GM12878 (cell line): ENCODE data around the gene CLECL1. TPM values are rescaled to one million over a fixed set of nuclear protein-coding genes. Genes with fewer than 3 reads are reported as not detected.

Experiments
- ATAC-seq: fragments of 200-7000 bp; cut with Tn5 transposase; 3 replicates; pipeline ENCODE4 v1.9.1; 2020; ENCODE audit warnings: mild to moderate bottlenecking, moderate library complexity
- BruUV-seq: library from RNA; stranded (reverse); fragments of 400-500 nt; replicated peaks from 2 replicates; lab custom pipeline; 2021; lab: Mats Ljungman, UMichigan
- CTCF ChIA-PET: fragments of 300-600 bp; sonication (Branson Sonifier 250); formaldehyde crosslinking; extraction: SDS; loops from one replicate; lab custom pipeline; 2021; ENCODE audit warnings: inconsistent platforms; lab: Yijun Ruan, JAX
- POLR2A ChIA-PET: fragments of 350-600 bp; formaldehyde crosslinking; extraction: SDS; loops from one replicate; lab custom pipeline; 2021; ENCODE audit warnings: inconsistent platforms; lab: Charles Lee
- RAD21 ChIA-PET: fragments of 300-600 bp; sonication (Branson Sonifier 250); formaldehyde crosslinking; loops from one replicate; lab custom pipeline; 2023; ENCODE audit warnings: antibody characterized with exemption; ENCODE audit not compliant: unreplicated experiment; lab: Charles Lee
- SMC1A ChIA-PET: fragments of 300-600 bp; sonication (Branson Sonifier 250); formaldehyde crosslinking; loops from one replicate; lab custom pipeline; 2023; ENCODE audit not compliant: unreplicated experiment, uncharacterized antibody; lab: Charles Lee
- DNase-seq: peaks from one replicate; pipeline ENCODE4 v3.0.0-alpha.2; 2011; ENCODE audit warnings: low read depth, low spot score
- FAIRE-seq: peaks from 3 replicates; lab custom pipeline; 2011; peaks lifted over from hg19 to GRCh38; lab: Jason Lieb, UNC
- H2AFZ ChIP-seq: 2 replicates; pipeline ENCODE4 v1.6.0; 2011; ENCODE audit warnings: low read depth, low read length, control low read depth; ENCODE audit not compliant: control insufficient read depth
- H3K27ac ChIP-seq: 2 replicates; pipeline ENCODE4 v1.5.1; 2011; ENCODE audit warnings: control low read depth; ENCODE audit not compliant: control insufficient read depth, insufficient read depth
- H3K27me3 ChIP-seq, 2 experiments: replicated peaks in 1 of 2; 2 replicates each; pipeline versions ENCODE4 v1.6.0 to v1.6.1; 2011; ENCODE audit warnings: low read length in 1 of 2; ENCODE audit not compliant: control insufficient read depth in 2 of 2, insufficient read depth in 2 of 2
- H3K36me3 ChIP-seq, 2 experiments: 2 replicates each; pipeline ENCODE4 v1.5.1; 2011; ENCODE audit warnings: low read length in 1 of 2; ENCODE audit not compliant: control insufficient read depth in 2 of 2, insufficient read depth in 2 of 2
- H3K4me1 ChIP-seq: 2 replicates; pipeline ENCODE4 v1.6.1; 2011; ENCODE audit warnings: mild to moderate bottlenecking, low read length, moderate library complexity, mixed read lengths; ENCODE audit not compliant: control insufficient read depth, insufficient read depth
- H3K4me2 ChIP-seq: 2 replicates; pipeline ENCODE4 v1.6.0; 2011; ENCODE audit warnings: control low read depth; ENCODE audit not compliant: control insufficient read depth, insufficient read depth
- H3K4me3 ChIP-seq: fragments of 200-600 bp; sonication (generic); 2 replicates; pipeline ENCODE4 v1.5.1; 2016
- H3K79me2 ChIP-seq: 2 replicates; pipeline ENCODE4 v1.6.0; 2011; ENCODE audit warnings: low read length; ENCODE audit not compliant: control insufficient read depth, insufficient read depth
- H3K9ac ChIP-seq: 2 replicates; pipeline ENCODE4 v1.8.0; 2011; ENCODE audit warnings: low read length, control low read depth, mixed read lengths; ENCODE audit not compliant: control insufficient read depth, insufficient read depth
- H3K9me3 ChIP-seq: replicated peaks from 3 replicates; pipeline ENCODE4 v1.5.1; 2011; ENCODE audit warnings: mild to moderate bottlenecking, low read length; ENCODE audit not compliant: control insufficient read depth, insufficient read depth
- H4K20me1 ChIP-seq: 2 replicates; pipeline ENCODE4 v1.6.0; 2011; ENCODE audit not compliant: control insufficient read depth, insufficient read depth
- BMI1 ChIP-seq: fragments of 450-650 bp; IDR thresholded peaks from 2 replicates; pipeline ENCODE4 v1.6.1; 2016; ENCODE audit warnings: mild to moderate bottlenecking, moderate library complexity, borderline replicate concordance
- EP300 ChIP-seq, 2 experiments: fragments of 150-350 bp in 1 of 2; IDR thresholded peaks; 2 replicates each; pipeline ENCODE4 v1.6.1; 2011 to 2012; ENCODE audit warnings: low read depth in 2 of 2, low read length in 2 of 2, borderline replicate concordance in 1 of 2, improper control_type of control experiment in 1 of 2, inconsistent platforms in 1 of 2; ENCODE audit not compliant: control insufficient read depth in 1 of 2
- KAT2A ChIP-seq: conservative IDR thresholded peaks from 2 replicates; pipeline ENCODE4 v1.6.1; 2011; ENCODE audit warnings: low read depth, low read length; ENCODE audit not compliant: control insufficient read depth
- MTA2 ChIP-seq: fragments of 450-650 bp; IDR thresholded peaks from 2 replicates; pipeline ENCODE4 v1.6.1; 2016; ENCODE audit warnings: low read depth, mild to moderate bottlenecking, moderate library complexity
- POLR2AphosphoS5 ChIP-seq: IDR thresholded peaks from 2 replicates; pipeline ENCODE4 v1.6.1; 2011; ENCODE audit warnings: mild to moderate bottlenecking, low read length, inconsistent platforms
- TBL1XR1 ChIP-seq: IDR thresholded peaks from 2 replicates; pipeline ENCODE4 v1.6.1; 2012; ENCODE audit warnings: low read depth, low read length, improper control_type of control experiment
- YY1 ChIP-seq: IDR thresholded peaks from 2 replicates; pipeline ENCODE4 v1.6.1; 2011; ENCODE audit warnings: low read depth, mild to moderate bottlenecking, low read length
- WGBS: methylation state at CpG from one replicate; pipeline ENCODE4 v1.1.6; 2016; ENCODE audit warnings: low lambda C conversion rate; ENCODE audit not compliant: insufficient replicate concordance, insufficient coverage; ENCODE audit errors: missing lambda C conversion rate; 5-methylcytosine and 5-hydroxymethylcytosine counted together
- in situ Hi-C: fragments of 300-500 bp; cut with MboI; formaldehyde crosslinking; loops from 9 replicates; pipeline ENCODE4 v1.14.3; 2018; ENCODE audit warnings: mixed read lengths
- intact Hi-C: fragments of 100-400 bp; cut with micrococcal nuclease; formaldehyde crosslinking; loops from one replicate; pipeline ENCODE4 v1.14.2; 2022; ENCODE audit not compliant: unreplicated experiment
- polyA plus RNA-seq, 11 experiments: library from polyadenylated mRNA; depleted of rRNA in 4 of 11; unstranded in 6 of 11; stranded (reverse) in 5 of 11; fragments of >200 nt; fragmentation: Nextera tagmentation in 4 of 11; fragmentation: Illumina TruSeq in 1 of 11; extraction: Ambion mirVana in 4 of 11; extraction: Trizol in 1 of 11; gene quantifications; 1 replicate in 1 of 11; 2 replicates in 10 of 11; pipeline versions ENCODE4 v1.2.1 to v1.2.3, GENCODE V29; 2011 to 2016; ENCODE audit warnings: inconsistent platforms in 2 of 11, missing spikeins in 2 of 11, low read depth in 1 of 11
- total RNA-seq, 4 experiments: library from RNA; depleted of rRNA in 3 of 4; stranded (reverse); fragments of >200 nt in 3 of 4; fragmentation: Illumina TruSeq in 1 of 4; extraction: Trizol in 1 of 4; gene quantifications; 2 replicates each; pipeline versions ENCODE4 v1.2.1 to v1.2.3, GENCODE V29; 2013 to 2021

CLECL1 gene
- total and polyA plus RNA-seq, 10 of the 15 experiments (the other 5 are each of a cell fraction or from before 2014, with no cell fraction given), result 4.6 to 56.5 (median 46.4) TPM

GRCh38 chr12:9729082-9729481, 3.8 kb downstream of the CLECL1 start:
- RAD21 ChIA-PET, result interaction anchor here (0.5 to 2.8 kb wide), 10 partner anchors 8 to 303 kb away, joined by 3 to 16 read pairs (median 7); partner anchors contain the start of gene CD69
- DNase-seq (no peak), ATAC-seq (no peak), FAIRE-seq (no peak)
- Histone ChIP-seq H2AFZ (no peak overlapping the region), H3K79me2 (peaks cover 94% of the 10 kb centered on the region), H3K9ac (peak overlapping the region; percentile 82), H3K27me3 (no peaks in the 10 kb centered on the region), H4K20me1 (no peaks in the 10 kb centered on the region), H3K27ac (peak overlapping the region; percentile 84), H3K4me1 (peaks cover 4% of the 10 kb centered on the region; the same call in 1 of the 2 replicates), H3K9me3 (no peaks in the 10 kb centered on the region; the same call in 2 of the 3 replicates), H3K4me2 (peak overlapping the region; percentile 66), H3K36me3 (no peaks in the 10 kb centered on the region), H3K4me3 (peak overlapping the region; percentile 45)
- intact Hi-C loops (no loop called here), in situ Hi-C loops (no loop called here)
- CTCF ChIA-PET, result interaction anchor here (1.8 to 2.8 kb wide), 2 partner anchors 14 to 21 kb away, joined by 4 to 25 read pairs; no protein-coding TSS in a partner anchor
- TF ChIP-seq TBL1XR1 (no peak), POLR2AphosphoS5 (0 out of 2 replicates have a peak, but pooled peaks have one; percentile 30)
- POLR2A ChIA-PET, result no interaction called here
- SMC1A ChIA-PET, result interaction anchor here (0.9 kb wide), 1 partner anchor 58 kb away, joined by 3 read pairs; no protein-coding TSS in a partner anchor
- BruUV-seq, result no TSS peak

DNA sequence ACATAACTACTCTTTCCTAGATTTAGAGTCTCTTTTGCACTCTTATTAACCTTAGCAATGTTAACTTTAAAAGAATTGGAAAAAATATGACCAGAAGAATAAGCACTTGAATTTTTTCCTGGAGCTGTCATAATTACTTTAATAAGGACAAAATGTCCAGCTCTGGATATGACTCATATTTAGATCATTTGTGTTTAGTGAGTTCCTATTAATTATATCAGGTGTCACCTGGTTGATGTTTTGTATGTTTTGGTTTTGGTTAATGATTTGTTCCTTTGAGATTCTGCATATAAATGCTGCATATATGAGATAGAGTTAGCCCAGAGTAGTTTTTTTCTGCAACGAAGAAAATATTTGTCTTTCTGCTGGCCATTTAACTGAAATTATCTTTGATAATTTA, 5.1 kb downstream of the CLECL1 start:
- POLR2A ChIA-PET, result no interaction called here

More for the DNA sequence above, 5.1 kb downstream of the CLECL1 start:
- DNase-seq, result no peak
- CTCF ChIA-PET, result no interaction called here
- TF ChIP-seq YY1 (no peak), EP300 (IDR thresholded peaks at IDR 0.05; ENCODE audit: borderline replicate concordance in 1 of 2, control insufficient read depth in 1 of 2, low read depth in 2 of 2, low read length in 2 of 2) (0 out of 4 replicates have a peak, but pooled peaks of 1 of the 2 experiments have one; percentile 24), BMI1 (0 out of 2 replicates have a peak, but pooled peaks have one; percentile 28), MTA2 (peak; percentile 69; the same call in 1 of the 2 replicates), KAT2A (no peak)
- TF ChIP-seq, all 136 proteins: peak for 3
- SMC1A ChIA-PET, result no interaction called here
- peaks cover under 1% of the 10 kb centered on the region for H3K4me1 ChIP-seq
- ATAC-seq (no peak), FAIRE-seq (no peak)
- H2AFZ ChIP-seq, result no peak overlapping the region
- no peaks in the 10 kb centered on the region; the same call in 2 of the 3 replicates for H3K9me3 ChIP-seq
- no peaks in the 10 kb centered on the region for H3K36me3 ChIP-seq
- 0% methylated on average over 1 of the region's 1 CpG for WGBS
- peaks cover 100% of the 10 kb centered on the region for H3K79me2 ChIP-seq
- H3K9ac ChIP-seq, result peak overlapping the region; percentile 40; the same call in 1 of the 2 replicates
- H3K4me2 ChIP-seq, result peak overlapping the region; percentile 72
- peak overlapping the region; percentile 52; the same call in 1 of the 2 replicates for H3K4me3 ChIP-seq
- BruUV-seq, result no TSS peak
- RAD21 ChIA-PET, result interaction anchor here (1.0 kb wide), 2 partner anchors 10 to 58 kb away, joined by 3 read pairs; partner anchors contain the start of gene CLEC2D
- no peaks in the 10 kb centered on the region for H4K20me1 ChIP-seq
- H3K27me3 ChIP-seq, result no peaks in the 10 kb centered on the region; a peak in 1 of 4 replicates
- in situ Hi-C loops (no loop called here), intact Hi-C loops (no loop called here)
- H3K27ac ChIP-seq, result peak overlapping the region; percentile 88
